GM18907 (cell line): ENCODE results near the gene LILRB1.
A peak's percentile ranks its signal among the peaks of the same experiment; 100 is the strongest.
"Not testable (repeated sequence)": the region's sequence is repeated elsewhere in the genome, so short reads cannot be mapped to it uniquely, and the experiment has no call there.

ENCODE experiments used
- ATAC-seq: cut with Tn5 transposase; IDR thresholded peaks from one replicate; pipeline ENCODE4 v1.9.1; 2021; ENCODE audit warnings: mild to moderate bottlenecking, moderate library complexity; ENCODE audit not compliant: unreplicated experiment

Gene LILRB1

GRCh38 chr19:54630262-54630661, at the start of gene LILRB1:
Gene LILRB1 (plus strand): TSS chr19:54630484. CDS start chr19:54631074, 590 bp downstream.
- not testable (repeated sequence) for ATAC-seq

DNA sequence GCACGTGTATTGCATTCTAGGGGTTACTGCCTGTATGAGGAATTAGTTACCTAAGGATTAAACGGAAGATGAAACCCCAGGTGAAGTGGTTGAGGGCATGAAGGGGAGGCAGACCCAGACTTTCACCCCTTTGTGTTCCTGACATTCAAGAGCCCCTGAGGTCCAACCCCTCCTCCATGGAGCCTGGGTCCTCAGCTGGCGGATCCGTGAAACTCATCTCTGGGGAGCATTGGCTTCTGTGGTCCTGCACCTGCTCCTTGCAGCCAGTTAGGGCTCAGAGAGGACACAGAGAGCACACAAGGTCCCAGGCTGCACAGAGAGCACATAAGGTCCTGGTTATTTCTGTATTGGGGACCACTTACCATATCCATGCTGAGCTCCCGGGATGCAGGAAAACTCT, 43.9 kb upstream of the LILRB1 start:
- ATAC-seq = no peak

- no peak for ATAC-seq
Measured at GRCh38 chr19:54587026-54587425, 43.3 kb upstream of the LILRB1 start.

- ATAC-seq = not testable (repeated sequence)
Measured at GRCh38 chr19:54593445-54593844, 36.8 kb upstream of the LILRB1 start, which contains the start of gene LILRA1. Gene LILRA1 (plus strand): TSS chr19:54593632. CDS start chr19:54594245, 613 bp downstream.

DNA sequence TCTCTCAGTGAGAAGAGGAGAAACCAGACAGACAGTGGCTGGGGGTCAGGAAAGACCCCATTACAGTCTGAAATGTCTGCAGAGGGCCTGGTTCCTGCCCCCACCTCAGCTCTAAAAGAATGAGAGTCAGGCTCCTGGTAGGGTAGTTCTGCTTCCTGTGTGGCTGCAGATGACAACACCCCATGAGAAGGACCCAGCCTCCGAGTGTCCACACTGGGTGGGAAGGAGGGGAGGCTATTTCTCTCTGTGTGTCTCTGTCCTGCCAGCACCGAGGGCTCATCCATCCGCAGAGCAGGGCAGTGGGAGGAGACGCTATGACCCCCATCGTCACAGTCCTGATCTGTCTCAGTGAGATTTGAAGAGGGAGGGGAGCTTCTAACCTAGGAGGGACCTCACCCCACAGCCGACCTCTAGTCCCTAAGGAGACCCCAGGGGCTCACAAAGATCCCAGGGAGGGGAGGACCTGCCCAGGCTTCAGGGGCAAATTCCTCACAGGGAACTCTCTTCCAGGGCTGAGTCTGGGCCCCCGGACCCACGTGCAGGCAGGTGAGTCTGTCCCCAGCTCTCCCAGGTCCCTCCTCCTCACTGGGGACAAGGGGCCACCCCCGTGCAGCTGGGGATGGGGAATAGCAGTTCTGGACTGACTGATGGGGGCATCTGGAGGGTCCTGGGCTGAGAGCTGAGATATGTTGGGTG, 36.2 kb upstream of the LILRB1 start:
- not testable (repeated sequence) for ATAC-seq

- no peak for ATAC-seq
Measured at GRCh38 chr19:54594737-54595136, 35.5 kb upstream of the LILRB1 start.

DNA sequence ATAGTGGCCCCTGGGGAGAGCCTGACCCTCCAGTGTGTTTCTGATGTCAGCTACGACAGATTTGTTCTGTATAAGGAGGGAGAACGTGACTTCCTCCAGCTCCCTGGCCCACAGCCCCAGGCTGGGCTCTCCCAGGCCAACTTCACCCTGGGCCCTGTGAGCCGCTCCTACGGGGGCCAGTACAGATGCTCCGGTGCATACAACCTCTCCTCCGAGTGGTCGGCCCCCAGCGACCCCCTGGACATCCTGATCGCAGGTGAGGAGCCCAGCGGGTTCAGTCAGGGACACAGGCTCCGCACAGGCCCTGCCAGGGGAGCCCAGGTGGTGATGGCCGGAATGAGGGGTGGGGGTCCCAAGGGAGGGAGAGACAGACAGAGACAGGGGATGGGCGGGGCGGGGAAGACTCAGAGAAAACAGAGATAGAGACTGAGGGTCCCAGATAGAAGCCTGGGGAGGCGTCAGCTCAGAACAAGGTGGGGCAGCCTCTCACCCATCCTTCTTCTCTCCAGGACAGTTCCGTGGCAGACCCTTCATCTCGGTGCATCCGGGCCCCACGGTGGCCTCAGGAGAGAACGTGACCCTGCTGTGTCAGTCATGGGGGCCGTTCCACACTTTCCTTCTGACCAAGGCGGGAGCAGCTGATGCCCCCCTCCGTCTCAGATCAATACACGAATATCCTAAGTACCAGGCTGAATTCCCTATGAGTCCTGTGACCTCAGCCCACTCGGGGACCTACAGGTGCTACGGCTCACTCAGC, 34.4 kb upstream of the LILRB1 start:
- ATAC-seq = not testable (repeated sequence)

DNA sequence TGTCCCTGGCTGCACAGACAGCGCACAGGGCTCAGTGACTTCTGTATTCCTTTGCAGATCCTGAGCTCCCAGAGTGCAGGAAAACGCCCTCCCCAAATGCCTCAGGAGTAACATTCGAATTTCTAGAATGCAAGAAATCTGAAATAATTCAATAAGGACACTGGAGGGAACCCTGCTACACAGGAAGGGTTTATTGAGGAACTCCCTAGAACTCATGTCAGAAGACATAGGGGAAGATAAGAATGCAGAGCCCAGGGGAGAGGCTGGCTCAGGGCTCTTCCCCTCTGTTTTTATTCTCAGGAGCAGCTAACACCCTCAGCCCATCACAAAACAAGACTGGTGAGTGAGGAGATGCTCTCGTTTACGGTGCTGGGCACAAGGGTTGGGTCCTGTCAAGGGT, 30.1 kb upstream of the LILRB1 start:
- no peak for ATAC-seq

GRCh38 chr19:54606230-54606629, 24.1 kb upstream of the LILRB1 start:
- peak; percentile 43 for ATAC-seq

GRCh38 chr19:54606891-54607784, 23.1 kb upstream of the LILRB1 start:
- ATAC-seq = peak; percentile 57

GRCh38 chr19:54607785-54608150, 22.5 kb upstream of the LILRB1 start:
- no peak for ATAC-seq

- no peak for ATAC-seq
Measured at GRCh38 chr19:54608205-54608604, 22.1 kb upstream of the LILRB1 start.

DNA sequence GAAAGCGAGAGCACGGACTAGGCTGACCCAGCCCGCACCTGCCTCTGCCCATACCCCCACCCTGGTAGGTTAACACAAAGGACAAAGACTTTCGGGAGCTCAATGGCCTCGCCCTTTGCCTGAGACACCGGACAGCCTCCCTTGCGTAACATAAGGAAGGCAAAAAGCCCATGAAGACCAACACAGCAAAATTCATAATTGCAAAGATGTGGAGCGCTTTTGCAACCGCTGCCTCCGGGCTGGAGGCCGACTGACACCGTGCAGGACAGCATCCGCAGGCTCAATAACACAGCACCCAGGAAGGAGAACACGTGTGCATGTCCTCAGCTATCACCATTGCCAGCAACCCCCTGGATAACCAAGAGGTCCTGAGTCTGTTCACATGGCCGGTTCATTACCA, 21.5 kb upstream of the LILRB1 start:
- ATAC-seq = no peak

DNA sequence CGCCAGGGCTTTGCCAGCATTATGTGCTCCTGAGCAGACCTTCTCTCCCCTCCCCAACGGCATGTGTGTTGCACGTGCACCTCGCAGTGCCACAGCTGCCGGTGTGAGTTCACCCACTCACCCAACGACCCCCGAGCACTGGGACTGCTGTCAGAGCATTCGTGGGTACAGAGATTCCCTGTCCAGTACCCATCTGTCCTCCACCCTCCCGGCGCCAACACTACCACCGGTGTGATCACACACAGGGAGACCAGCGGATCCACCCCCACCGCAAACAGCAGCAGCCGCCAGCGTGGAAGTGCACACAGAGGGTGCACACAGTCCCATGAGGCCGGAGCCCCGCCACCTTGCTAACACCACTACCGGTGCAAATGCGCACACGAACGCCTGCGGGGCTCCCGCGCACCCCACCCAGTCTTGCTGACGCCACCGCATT, 20.9 kb upstream of the LILRB1 start:
- no peak for ATAC-seq

- no peak for ATAC-seq
Measured at GRCh38 chr19:54612428-54612827, 17.9 kb upstream of the LILRB1 start.

GRCh38 chr19:54614726-54615125, 15.6 kb upstream of the LILRB1 start:
- ATAC-seq = no peak

DNA sequence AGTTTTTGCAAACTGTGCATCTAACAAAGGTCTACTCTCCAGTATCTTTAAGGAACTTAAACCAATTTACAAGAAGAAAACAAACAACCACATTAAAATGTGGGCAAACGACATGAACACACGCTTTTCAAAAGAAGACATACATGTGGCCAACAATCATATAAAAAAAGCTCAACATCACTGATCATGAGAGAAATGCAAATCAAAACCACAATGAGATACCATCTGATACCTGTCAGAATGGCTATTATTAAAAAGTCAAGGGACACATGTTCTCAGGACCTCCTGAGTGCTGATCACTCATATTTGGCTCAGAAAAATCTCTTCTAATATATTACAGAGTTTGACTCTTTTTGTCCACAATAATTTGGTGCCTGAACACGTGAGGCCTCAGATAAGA, 14.2 kb upstream of the LILRB1 start:
- peak; percentile 41 for ATAC-seq

- peak; percentile 83 for ATAC-seq
Measured at GRCh38 chr19:54616821-54617560, 13.3 kb upstream of the LILRB1 start.

- no peak for ATAC-seq
Measured at GRCh38 chr19:54620464-54620863, 9.8 kb upstream of the LILRB1 start.

GRCh38 chr19:54622431-54622830, 7.9 kb upstream of the LILRB1 start:
- ATAC-seq = no peak
